NCI-H146 treated with DMSO at 0.1 percent for 48 hours (cell line): ENCODE data around the gene RHBDD1.

Experiments used
- DNase-seq: peaks from one replicate; lab custom pipeline; 2025; ENCODE audit not compliant: unreplicated experiment; lab: John Stamatoyannopoulos, UW

The RHBDD1 gene

GRCh38 chr2:226885769-226886435 is 50.0 kb downstream of the RHBDD1 start:
- no peak for DNase-seq

GRCh38 chr2:226887940-226888339 is 52.1 kb downstream of the RHBDD1 start:
- no peak for DNase-seq

GRCh38 chr2:226888378-226888965 is 52.6 kb downstream of the RHBDD1 start:
- no peak for DNase-seq

- no peak for DNase-seq
These were observed 53.1 kb downstream of the RHBDD1 start for GRCh38 chr2:226888971-226889370.

- no peak for DNase-seq
These were observed 54.4 kb downstream of the RHBDD1 start for GRCh38 chr2:226890286-226890685.

GRCh38 chr2:226891780-226892590 is 56.1 kb downstream of the RHBDD1 start:
- no peak for DNase-seq

- DNase-seq: no peak
These were observed 56.9 kb downstream of the RHBDD1 start for GRCh38 chr2:226892729-226893128.

GRCh38 chr2:226893216-226893615 is 57.4 kb downstream of the RHBDD1 start:
- DNase-seq: no peak

GRCh38 chr2:226894752-226895151 is 58.9 kb downstream of the RHBDD1 start:
- no peak for DNase-seq

- DNase-seq: no peak
These were observed 59.7 kb downstream of the RHBDD1 start for GRCh38 chr2:226895579-226895978.

- no peak for DNase-seq
These were observed 62.3 kb downstream of the RHBDD1 start for GRCh38 chr2:226898121-226898520.

GRCh38 chr2:226898897-226899296 is 63.0 kb downstream of the RHBDD1 start:
- no peak for DNase-seq

GRCh38 chr2:226902041-226902966 is 66.5 kb downstream of the RHBDD1 start:
- no peak for DNase-seq

GRCh38 chr2:226903179-226903578 is 67.3 kb downstream of the RHBDD1 start:
- DNase-seq: no peak

GRCh38 chr2:226904592-226904991 is 68.7 kb downstream of the RHBDD1 start:
- DNase-seq: no peak

- DNase-seq: no peak
These were observed 69.9 kb downstream of the RHBDD1 start for GRCh38 chr2:226905718-226906117.

- no peak for DNase-seq
These were observed 70.4 kb downstream of the RHBDD1 start for GRCh38 chr2:226906163-226906693.

- no peak for DNase-seq
These were observed 73.3 kb downstream of the RHBDD1 start for GRCh38 chr2:226909126-226909525.

GRCh38 chr2:226909836-226910235 is 74.0 kb downstream of the RHBDD1 start:
- no peak for DNase-seq

GRCh38 chr2:226910384-226910783 is 74.5 kb downstream of the RHBDD1 start:
- no peak for DNase-seq

- DNase-seq: no peak
These were observed 76.1 kb downstream of the RHBDD1 start for GRCh38 chr2:226911932-226912331.
